A549 (cell line): ENCODE measurements around the gene CASP7.

Source experiments
- CEBPB ChIP-seq, 2 experiments: fragments of >200 bp in 1 of 2; sonication (Bioruptor Twin) in 1 of 2; formaldehyde crosslinking in 1 of 2; IDR thresholded peaks; 2 replicates each; pipeline ENCODE4 v1.6.1; 2012 to 2016
- CTCF ChIP-seq: fragments of >200 bp; sonication (Bioruptor Twin); formaldehyde crosslinking; IDR thresholded peaks from 3 replicates; pipeline ENCODE4 v1.5.1; 2016
- E2F6 ChIP-seq: IDR thresholded peaks from 2 replicates; pipeline ENCODE4 v1.6.1; 2012; ENCODE audit warnings: low read depth, borderline replicate concordance
- MAFK ChIP-seq: fragments of 450-650 bp; IDR thresholded peaks from 2 replicates; pipeline ENCODE4 v1.6.1; 2014; ENCODE audit not compliant: partially characterized antibody
- MYC ChIP-seq: IDR thresholded peaks from 2 replicates; pipeline ENCODE4 v1.6.1; 2012; ENCODE audit warnings: mild to moderate bottlenecking, inconsistent platforms, low read length, improper control_type of control experiment, borderline replicate concordance
- POLR2A ChIP-seq: IDR thresholded peaks from 2 replicates; pipeline ENCODE4 v1.6.1; 2012; ENCODE audit warnings: mild to moderate bottlenecking, low read length
- RCOR1 ChIP-seq: fragments of 150-350 bp; IDR thresholded peaks from 2 replicates; pipeline ENCODE4 v1.6.1; 2014; ENCODE audit warnings: antibody characterized with exemption, low read length, low read depth
- RFX5 ChIP-seq: fragments of 450-650 bp; IDR thresholded peaks from 2 replicates; pipeline ENCODE4 v1.7.1; 2014; ENCODE audit warnings: antibody characterized with exemption, mild to moderate bottlenecking, moderate library complexity
- SMC3 ChIP-seq: fragments of >200 bp; sonication (Bioruptor Twin); formaldehyde crosslinking; IDR thresholded peaks from 3 replicates; pipeline ENCODE4 v1.6.1; 2018; ENCODE audit warnings: inconsistent platforms

DNA sequence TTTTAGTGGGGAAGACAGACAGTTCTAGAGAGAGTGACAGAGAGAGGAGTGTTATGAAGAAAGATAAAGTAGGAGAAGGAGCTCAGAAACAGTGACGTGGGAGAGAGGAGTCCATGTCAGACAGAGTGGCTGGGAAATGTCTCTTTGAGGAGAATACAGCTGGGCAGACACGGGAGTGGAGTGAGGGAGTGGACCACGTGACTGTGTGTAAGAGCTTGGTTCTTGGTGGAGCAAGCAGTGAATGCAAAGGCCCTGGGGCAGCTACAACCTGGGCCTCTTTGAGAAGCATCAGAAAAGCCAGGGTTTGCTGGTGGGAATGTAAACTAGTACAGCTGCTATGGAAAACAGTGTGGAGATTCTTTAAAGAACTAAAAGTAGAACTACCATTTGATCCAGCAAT, 59.9 kb downstream of the CASP7 start:
- TF ChIP-seq MAFK = no peak
- TF ChIP-seq CTCF = no peak
- no peak for TF ChIP-seq CEBPB (IDR thresholded peaks at IDR 0.05)
- TF ChIP-seq SMC3 = no peak
- no peak for TF ChIP-seq MYC
- TF ChIP-seq POLR2A = no peak
- TF ChIP-seq RFX5 = no peak
- TF ChIP-seq RCOR1 = no peak
- no peak for TF ChIP-seq E2F6
